CD4-positive, alpha-beta T cell (primary cell): ENCODE measurements around the gene LRIF1. TPM values are rescaled to one million over a fixed set of nuclear protein-coding genes. Genes with fewer than 3 reads are reported as not detected.

Experiments
- ATAC-seq: fragments of 200-7000 bp; cut with Tn5 transposase; one replicate; pipeline ENCODE4 v1.10.0; 2022; ENCODE audit warnings: mild to moderate bottlenecking; ENCODE audit not compliant: poor library complexity
- CTCF ChIA-PET: fragments of 350-600 bp; sonication (Branson Sonifier 250); formaldehyde crosslinking; loops from one replicate; lab custom pipeline; 2021; ENCODE audit warnings: antibody characterized with exemption, inconsistent platforms; lab: Charles Lee
- POLR2A ChIA-PET: fragments of 350-600 bp; sonication (Branson Sonifier 250); formaldehyde crosslinking; loops from one replicate; lab custom pipeline; 2021; ENCODE audit warnings: antibody characterized with exemption, inconsistent platforms; lab: Charles Lee
- DNase-seq, 14 experiments: peaks; one replicate each; pipeline ENCODE4 v3.0.0-alpha.2; 2013 to 2020; ENCODE audit warnings: mixed read lengths in 2 of 14
- H3K27ac ChIP-seq, 2 donors: one replicate each; pipeline versions ENCODE4 v1.5.1 to v1.7.0; 2013; ENCODE audit warnings: low read length in 2 of 2, low read depth in 1 of 2, mild to moderate bottlenecking in 1 of 2
- H3K27me3 ChIP-seq, 2 experiments: 1 replicate in 1 of 2; 2 replicates in 1 of 2; pipeline versions ENCODE4 v1.6.1 to v1.7.0; 2013; ENCODE audit warnings: low read length in 2 of 2, control low read depth in 1 of 2, mild to moderate bottlenecking in 1 of 2, moderate library complexity in 1 of 2; ENCODE audit not compliant: insufficient read depth in 2 of 2, control insufficient read depth in 1 of 2
- H3K36me3 ChIP-seq: one replicate; pipeline ENCODE4 v1.6.1; 2013; ENCODE audit warnings: low read length, control low read depth; ENCODE audit not compliant: insufficient read depth
- H3K4me1 ChIP-seq: one replicate; pipeline ENCODE4 v1.6.1; 2013; ENCODE audit warnings: low read length, control low read depth; ENCODE audit not compliant: insufficient read depth
- H3K4me3 ChIP-seq: one replicate; pipeline ENCODE4 v1.5.1; 2013; ENCODE audit warnings: mild to moderate bottlenecking, low read length, moderate library complexity
- H3K9me3 ChIP-seq, 2 experiments: 1 replicate in 1 of 2; 2 replicates in 1 of 2; pipeline versions ENCODE4 v1.6.1 to v1.7.0; 2013; ENCODE audit warnings: low read length in 2 of 2, mild to moderate bottlenecking in 2 of 2, control low read depth in 1 of 2, moderate library complexity in 1 of 2; ENCODE audit not compliant: control insufficient read depth in 1 of 2, insufficient read depth in 1 of 2
- H3K27ac Mint-ChIP-seq: one replicate; pipeline ENCODE4 v1.8.0; 2020; ENCODE audit warnings: mixed read lengths
- H3K27me3 Mint-ChIP-seq: one replicate; pipeline ENCODE4 v1.8.0; 2021; ENCODE audit warnings: mixed read lengths
- H3K36me3 Mint-ChIP-seq: one replicate; pipeline ENCODE4 v1.8.0; 2021; ENCODE audit warnings: low read depth, mixed read lengths
- H3K4me1 Mint-ChIP-seq: one replicate; pipeline ENCODE4 v1.8.0; 2021; ENCODE audit warnings: low read depth, mixed read lengths
- H3K4me3 Mint-ChIP-seq: one replicate; pipeline ENCODE4 v1.8.0; 2020; ENCODE audit warnings: mild to moderate bottlenecking, mixed read lengths
- H3K9me3 Mint-ChIP-seq: one replicate; pipeline ENCODE4 v1.8.0; 2020; ENCODE audit warnings: mixed read lengths
- intact Hi-C, 2 experiments: fragments of 100-400 bp; cut with DNase I in 1 of 2; cut with micrococcal nuclease in 1 of 2; formaldehyde crosslinking; loops; one replicate each; pipeline versions ENCODE4 v1.15.1 to v1.9.0; 2023 to 2025; cut with DNase I, micrococcal nuclease
- total RNA-seq, 174 experiments: library from RNA in 2 of 174; stranded (reverse) in 2 of 174; gene quantifications; one replicate each; pipeline ENCODE4 v1.2.3 and lab custom pipeline; 2021 to 2026
- TF ChIP-seq, protein P1 (sequence below): fragments of 200-600 bp; IDR thresholded peaks from one replicate; pipeline ENCODE4 v1.8.0; 2022; ENCODE audit warnings: antibody characterized with exemption, mild to moderate bottlenecking

Gene LRIF1
- total RNA-seq, 2 experiments from 2014 or later = 1.6 to 1.8 TPM

DNA sequence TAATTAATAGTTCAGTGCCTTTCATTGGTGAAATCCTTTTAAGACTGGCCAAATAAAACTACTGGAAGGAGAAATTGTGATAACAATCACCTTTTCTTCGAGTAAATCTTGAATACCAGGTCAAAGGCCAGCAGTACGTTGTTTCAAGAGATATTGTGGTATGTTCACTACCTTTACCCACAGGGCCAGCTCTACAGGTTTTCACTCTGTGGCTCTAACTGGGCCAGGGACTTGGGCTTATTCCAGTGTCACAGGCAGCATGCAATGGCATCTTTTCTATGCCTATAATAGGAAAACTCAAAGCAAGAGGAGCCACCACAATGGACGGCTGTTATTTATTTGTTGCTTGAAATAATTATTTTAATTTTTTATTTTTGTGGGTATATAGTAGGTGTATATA, 26.8 kb upstream of the LRIF1 start:
- TF ChIP-seq, protein P1, sequence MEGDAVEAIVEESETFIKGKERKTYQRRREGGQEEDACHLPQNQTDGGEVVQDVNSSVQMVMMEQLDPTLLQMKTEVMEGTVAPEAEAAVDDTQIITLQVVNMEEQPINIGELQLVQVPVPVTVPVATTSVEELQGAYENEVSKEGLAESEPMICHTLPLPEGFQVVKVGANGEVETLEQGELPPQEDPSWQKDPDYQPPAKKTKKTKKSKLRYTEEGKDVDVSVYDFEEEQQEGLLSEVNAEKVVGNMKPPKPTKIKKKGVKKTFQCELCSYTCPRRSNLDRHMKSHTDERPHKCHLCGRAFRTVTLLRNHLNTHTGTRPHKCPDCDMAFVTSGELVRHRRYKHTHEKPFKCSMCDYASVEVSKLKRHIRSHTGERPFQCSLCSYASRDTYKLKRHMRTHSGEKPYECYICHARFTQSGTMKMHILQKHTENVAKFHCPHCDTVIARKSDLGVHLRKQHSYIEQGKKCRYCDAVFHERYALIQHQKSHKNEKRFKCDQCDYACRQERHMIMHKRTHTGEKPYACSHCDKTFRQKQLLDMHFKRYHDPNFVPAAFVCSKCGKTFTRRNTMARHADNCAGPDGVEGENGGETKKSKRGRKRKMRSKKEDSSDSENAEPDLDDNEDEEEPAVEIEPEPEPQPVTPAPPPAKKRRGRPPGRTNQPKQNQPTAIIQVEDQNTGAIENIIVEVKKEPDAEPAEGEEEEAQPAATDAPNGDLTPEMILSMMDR = no peak
- Mint-ChIP-seq H3K27me3 (peaks cover 4% of the 10 kb centered on the region), H3K36me3 (no peaks in the 10 kb centered on the region)

DNA sequence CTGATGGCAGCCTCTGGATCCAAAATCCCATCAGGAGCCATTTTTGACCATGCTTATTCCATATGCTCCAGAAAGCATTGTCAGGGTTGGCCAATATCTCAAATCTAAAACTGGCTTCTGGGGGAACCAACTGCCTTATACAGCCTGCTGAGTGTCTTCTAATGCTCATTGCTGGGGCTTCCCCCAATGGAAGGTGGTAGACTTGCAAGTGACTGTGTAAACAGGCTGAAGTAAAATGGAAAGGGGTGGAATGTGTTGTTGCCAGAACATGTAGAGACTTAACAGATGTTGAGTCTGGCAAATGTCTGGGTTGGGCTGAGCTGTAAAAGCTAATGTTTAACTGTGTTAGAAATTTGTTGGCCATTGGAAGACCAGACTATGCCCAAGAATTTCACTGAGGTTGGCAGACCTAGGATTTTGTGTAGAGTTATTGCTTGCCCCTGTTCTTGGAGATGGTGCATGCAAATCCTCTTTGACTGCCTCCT, 22.7 kb upstream of the LRIF1 start:
- Histone ChIP-seq H3K4me3 (no peak overlapping the region), H3K36me3 (no peaks in the 10 kb centered on the region), H3K4me1 (peaks cover 11% of the 10 kb centered on the region), H3K27ac (no peak overlapping the region), H3K27me3 (no peaks in the 10 kb centered on the region), H3K9me3 (peaks cover 0 to 7% of the 10 kb centered on the region in 2 experiments)
- peaks cover 6% of the 10 kb centered on the region for H3K4me1 Mint-ChIP-seq
- H3K4me3 Mint-ChIP-seq = no peak overlapping the region
- TF ChIP-seq, protein P1 = no peak
- POLR2A ChIA-PET = no interaction called here
- intact Hi-C loops = no loop called here
- ATAC-seq (no peak), DNase-seq (no peak)
- no peaks in the 10 kb centered on the region for H3K36me3 Mint-ChIP-seq
- H3K9me3 Mint-ChIP-seq = peaks cover 8% of the 10 kb centered on the region
- H3K27ac Mint-ChIP-seq = no peak overlapping the region
- CTCF ChIA-PET = interaction anchor here (0.6 kb wide), 1 partner anchor 1544 kb away, joined by 3 read pairs; no protein-coding TSS in a partner anchor
- no peaks in the 10 kb centered on the region for H3K27me3 Mint-ChIP-seq

More for the DNA sequence above, 26.8 kb upstream of the LRIF1 start:
- Mint-ChIP-seq H3K4me3 (no peak overlapping the region), H3K9me3 (no peaks in the 10 kb centered on the region), H3K4me1 (peaks cover 5% of the 10 kb centered on the region), H3K27ac (no peak overlapping the region)
- H3K36me3 ChIP-seq = no peaks in the 10 kb centered on the region
- no peak overlapping the region for H3K27ac ChIP-seq
- intact Hi-C loops = loop anchor here (5.0 to 10.0 kb wide), 2 partner anchors 373 to 446 kb away; no protein-coding TSS in a partner anchor
- no peak overlapping the region for H3K4me3 ChIP-seq
- no peaks in the 10 kb centered on the region for H3K27me3 ChIP-seq
- no peaks in the 10 kb centered on the region for H3K9me3 ChIP-seq
- CTCF ChIA-PET = no interaction called here
- POLR2A ChIA-PET = no interaction called here
- ATAC-seq (no peak), DNase-seq (no peak)
- H3K4me1 ChIP-seq = no peaks in the 10 kb centered on the region

DNA sequence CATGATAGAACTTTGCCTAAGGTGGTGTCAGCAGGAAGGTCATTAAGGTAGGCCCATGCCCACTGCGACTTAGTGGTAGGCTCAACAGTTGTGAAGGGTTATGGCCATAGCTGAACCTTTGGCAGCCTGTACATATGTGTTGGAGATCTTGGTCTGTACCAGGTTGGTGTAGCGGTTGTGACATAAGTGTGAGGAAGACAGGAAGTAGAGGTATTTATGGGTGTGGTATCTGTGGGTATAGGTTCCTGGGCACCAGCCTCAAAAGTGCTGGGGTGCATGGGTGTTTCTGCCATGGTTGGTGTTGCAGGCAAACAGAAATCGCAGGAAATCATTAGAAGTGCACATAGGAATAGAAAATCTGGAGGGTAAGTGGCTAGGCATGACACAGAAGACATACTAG, 18.6 kb upstream of the LRIF1 start:
- Mint-ChIP-seq H3K27me3 (peaks cover 27% of the 10 kb centered on the region), H3K9me3 (peaks cover 20% of the 10 kb centered on the region), H3K27ac (no peak overlapping the region), H3K36me3 (no peaks in the 10 kb centered on the region), H3K4me1 (peaks cover 6% of the 10 kb centered on the region), H3K4me3 (no peak overlapping the region)
- TF ChIP-seq, protein P1 = no peak
- intact Hi-C loops = no loop called here
- H3K36me3 ChIP-seq = no peaks in the 10 kb centered on the region
- H3K27me3 ChIP-seq = peaks cover 0 to under 1% of the 10 kb centered on the region in 2 experiments
- H3K27ac ChIP-seq = no peak overlapping the region
- ChIA-PET CTCF (no interaction called here), POLR2A (no interaction called here)
- peaks cover 0 to 8% of the 10 kb centered on the region in 2 experiments for H3K9me3 ChIP-seq
- H3K4me3 ChIP-seq = no peak overlapping the region
- ATAC-seq (no peak), DNase-seq (peak in 3 of 14 experiments; percentile 28 to 75 (median 43))
- H3K4me1 ChIP-seq = peaks cover 11% of the 10 kb centered on the region
